Sigmoid colon (tissue), 7 donors: ENCODE results near the gene CASP14. TPM values are rescaled to one million over a fixed set of nuclear protein-coding genes. Genes with fewer than 3 reads are reported as not detected.

Source experiments
- DNase-seq: peaks from one replicate; pipeline ENCODE4 v3.0.0-alpha.2; 2019
- H3K27ac ChIP-seq, 4 donors: fragments of 200-600 bp; sonication (generic); one replicate each; pipeline ENCODE4 v1.5.1; 2016 to 2019; ENCODE audit warnings: mild to moderate bottlenecking in 1 of 4
- H3K27me3 ChIP-seq, 3 donors: fragments of 200-600 bp; sonication (generic); one replicate each; pipeline ENCODE4 v1.5.1; 2019; ENCODE audit warnings: mild to moderate bottlenecking in 1 of 3
- H3K36me3 ChIP-seq, 4 donors: fragments of 200-600 bp; sonication (generic); one replicate each; pipeline ENCODE4 v1.5.1; 2016 to 2019
- H3K4me1 ChIP-seq, 4 donors: fragments of 200-600 bp; sonication (generic); one replicate each; pipeline ENCODE4 v1.5.1; 2017 to 2019
- H3K4me3 ChIP-seq, 4 donors: fragments of 200-600 bp; sonication (generic); one replicate each; pipeline ENCODE4 v1.5.1; 2017 to 2019; ENCODE audit warnings: mild to moderate bottlenecking in 2 of 4, moderate library complexity in 1 of 4
- H3K9me3 ChIP-seq, 4 donors: fragments of 200-600 bp in 3 of 4; sonication (generic) in 3 of 4; one replicate each; pipeline versions ENCODE4 v1.5.1 to v1.6.1; 2013 to 2019
- CTCF ChIP-seq, 4 experiments: fragments of 450-650 bp in 3 of 4; fragments of 200-600 bp in 1 of 4; IDR thresholded peaks; one replicate each; pipeline ENCODE4 v1.5.1; 2016 to 2019; ENCODE audit warnings: antibody characterized with exemption in 4 of 4, mild to moderate bottlenecking in 3 of 4, moderate library complexity in 2 of 4
- EP300 ChIP-seq, 4 donors: sonication (generic); formaldehyde crosslinking; IDR thresholded peaks; one replicate each; pipeline ENCODE4 v1.6.1; 2017; ENCODE audit warnings: antibody characterized with exemption in 4 of 4
- POLR2A ChIP-seq, 2 donors: fragments of 450-650 bp; IDR thresholded peaks; one replicate each; pipeline ENCODE4 v1.6.1; 2016; ENCODE audit warnings: antibody characterized with exemption in 2 of 2, mild to moderate bottlenecking in 2 of 2, moderate library complexity in 2 of 2
- POLR2AphosphoS5 ChIP-seq, 4 donors: sonication (generic); formaldehyde crosslinking; IDR thresholded peaks; one replicate each; pipeline ENCODE4 v1.6.1; 2017; ENCODE audit warnings: antibody characterized with exemption in 4 of 4
- WGBS, 2 donors: extraction: QIAGEN DNeasy Blood & Tissue Kit; methylation state at CpG; one replicate each; pipeline ENCODE4 v1.1.7; 2013; 5-methylcytosine and 5-hydroxymethylcytosine counted together
- intact Hi-C: fragments of 100-400 bp; cut with DNase I; formaldehyde crosslinking; loops from one replicate; pipeline ENCODE4 v1.15.1; 2023
- polyA plus RNA-seq, 3 donors: library from polyadenylated mRNA; stranded (reverse); fragments of 200-250 nt; gene quantifications; one replicate each; pipeline ENCODE4 v1.2.3, GENCODE V29; 2013
- total RNA-seq, 4 donors: library from RNA; depleted of rRNA; stranded (reverse); fragments of >200 nt; gene quantifications; one replicate each; pipeline ENCODE4 v1.1.0, GENCODE V29; 2016
- donor health status: healthy with polysubstance abuse.
- donor health status: Bipolar disorder and iron deficiency.
- donor health status: healthy.

Gene CASP14
- not detected for total RNA-seq
- not detected for polyA plus RNA-seq

GRCh38 chr19:15048885-15049541 lies at the start of gene CASP14:
CASP14 (plus strand) TSS chr19:15049480; CDS start chr19:15052252, 2,772 bp downstream.
- H3K27ac ChIP-seq, result no peak within 1 kb of the TSS
- TF ChIP-seq CTCF (IDR thresholded peaks at IDR 0.05) (no peak), POLR2AphosphoS5 (IDR thresholded peaks at IDR 0.05) (no peak), EP300 (IDR thresholded peaks at IDR 0.05) (no peak), POLR2A (IDR thresholded peaks at IDR 0.05) (no peak)
- no peaks in the 10 kb centered on the region for H3K4me1 ChIP-seq
- H3K36me3 ChIP-seq, result no peaks in the 10 kb centered on the region
- peaks cover 0 to 5% (median 2%) of the 10 kb centered on the region in 3 donors for H3K27me3 ChIP-seq
- 88 to 93% methylated on average over 11 of the region's 11 CpGs for WGBS, 2 donors
- intact Hi-C loops, result no loop called here
- no peak within 1 kb of the TSS for H3K4me3 ChIP-seq
- H3K9me3 ChIP-seq, result no peaks in the 10 kb centered on the region
- no peak for DNase-seq

GRCh38 chr19:15008308-15008707 lies 41.0 kb upstream of the CASP14 start:
- H3K36me3 ChIP-seq, result no peaks in the 10 kb centered on the region
- no peak overlapping the region for H3K4me3 ChIP-seq
- intact Hi-C loops, result no loop called here
- H3K4me1 ChIP-seq, result no peaks in the 10 kb centered on the region
- H3K9me3 ChIP-seq, result no peaks in the 10 kb centered on the region
- H3K27ac ChIP-seq, result no peak overlapping the region
- peaks cover 0 to 51% (median 19%) of the 10 kb centered on the region in 3 donors for H3K27me3 ChIP-seq
- TF ChIP-seq POLR2A (IDR thresholded peaks at IDR 0.05), result no peak
- TF ChIP-seq CTCF (IDR thresholded peaks at IDR 0.05), result no peak
- no peak for TF ChIP-seq EP300 (IDR thresholded peaks at IDR 0.05)
- no peak for TF ChIP-seq POLR2AphosphoS5 (IDR thresholded peaks at IDR 0.05)
- DNase-seq, result no peak

GRCh38 chr19:15010501-15011300 lies 38.6 kb upstream of the CASP14 start:
- WGBS, 2 donors, result 7 to 17% methylated on average over 73 of the region's 73 CpGs
- TF ChIP-seq EP300 (IDR thresholded peaks at IDR 0.05) (no peak), CTCF (IDR thresholded peaks at IDR 0.05) (no peak), POLR2AphosphoS5 (IDR thresholded peaks at IDR 0.05) (no peak), POLR2A (IDR thresholded peaks at IDR 0.05) (no peak)
- H3K36me3 ChIP-seq, result no peaks in the 10 kb centered on the region
- no peak overlapping the region for H3K27ac ChIP-seq
- no peak for DNase-seq
- intact Hi-C loops, result no loop called here
- H3K9me3 ChIP-seq, result no peaks in the 10 kb centered on the region
- no peak overlapping the region for H3K4me3 ChIP-seq
- H3K27me3 ChIP-seq, result peaks cover 0 to 62% (median 29%) of the 10 kb centered on the region in 3 donors
- H3K4me1 ChIP-seq, result no peaks in the 10 kb centered on the region

- intact Hi-C loops, result no loop called here
- H3K27me3 ChIP-seq, result peaks cover 0 to 62% (median 24%) of the 10 kb centered on the region in 3 donors
- H3K4me3 ChIP-seq, result no peak overlapping the region
- DNase-seq, result no peak
- no peak overlapping the region for H3K27ac ChIP-seq
- WGBS, 2 donors, result 16 to 18% methylated on average over 11 of the region's 11 CpGs
- TF ChIP-seq POLR2AphosphoS5 (IDR thresholded peaks at IDR 0.05) (no peak), POLR2A (IDR thresholded peaks at IDR 0.05) (no peak), EP300 (IDR thresholded peaks at IDR 0.05) (no peak), CTCF (IDR thresholded peaks at IDR 0.05) (no peak)
- no peaks in the 10 kb centered on the region for H3K4me1 ChIP-seq
- no peaks in the 10 kb centered on the region for H3K36me3 ChIP-seq
- no peaks in the 10 kb centered on the region for H3K9me3 ChIP-seq
These were observed 34.7 kb upstream of the CASP14 start for GRCh38 chr19:15014579-15014978.
